Erythroblast (primary cell): ENCODE results near the gene LY86.

Experiments used
- GATA1 ChIP-seq: IDR thresholded peaks from 2 replicates; pipeline ENCODE4 v1.6.1; 2011; ENCODE audit warnings: low read depth, mild to moderate bottlenecking, control low read depth, low read length, moderate library complexity
- POLR2A ChIP-seq: IDR thresholded peaks from 2 replicates; pipeline ENCODE4 v1.6.1; 2011; ENCODE audit warnings: mild to moderate bottlenecking, low read length

GRCh38 chr6:6595952-6596351 lies 7.4 kb downstream of the LY86 start:
- TF ChIP-seq POLR2A (no peak), GATA1 (no peak)
